ENCODE results near the gene GANC.

DNA sequence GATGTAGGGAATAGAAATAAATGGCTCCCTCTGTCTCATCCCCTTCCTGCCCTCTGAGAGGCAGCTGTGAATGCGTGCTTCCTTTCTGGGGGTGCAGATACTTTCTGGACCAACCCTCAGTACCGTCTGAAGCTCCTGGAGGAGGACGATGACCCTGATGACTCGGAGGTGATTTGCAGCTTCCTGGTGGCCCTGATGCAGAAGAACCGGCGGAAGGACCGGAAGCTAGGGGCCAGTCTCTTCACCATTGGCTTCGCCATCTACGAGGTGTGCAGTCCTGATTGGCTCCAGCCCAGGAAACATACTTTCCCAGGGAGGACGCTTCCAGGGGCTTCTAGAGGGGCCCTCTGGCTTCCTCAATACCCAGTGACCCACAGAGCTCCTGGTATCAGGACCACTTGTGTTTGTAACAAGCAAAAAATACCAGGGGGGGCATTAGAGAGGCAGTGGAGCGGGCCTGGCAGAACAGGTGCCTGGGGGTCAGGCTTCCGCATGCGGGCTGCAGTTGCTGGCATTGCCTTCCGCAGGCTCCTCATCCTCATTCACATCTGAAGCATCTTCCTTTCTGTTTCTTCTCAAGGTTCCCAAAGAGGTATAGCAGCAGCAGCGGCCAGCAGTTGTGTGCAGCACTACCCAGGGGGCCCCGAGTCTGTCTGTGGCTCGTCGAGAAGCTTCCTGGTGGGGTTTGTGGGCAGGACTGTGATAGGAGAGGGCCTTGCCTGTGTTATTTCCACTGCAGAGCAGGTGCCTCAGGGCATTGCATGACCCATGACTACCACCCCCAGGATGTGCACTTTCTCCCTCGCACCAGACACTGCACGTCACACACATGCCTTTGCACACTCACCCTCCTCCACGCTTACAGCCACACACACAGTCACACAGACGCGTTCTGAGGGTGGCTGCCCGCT is 128.8 kb downstream of the GANC start:
- TF ChIP-seq POLR2A (IDR thresholded peaks at IDR 0.05) = no peak
- TF ChIP-seq, protein P1, sequence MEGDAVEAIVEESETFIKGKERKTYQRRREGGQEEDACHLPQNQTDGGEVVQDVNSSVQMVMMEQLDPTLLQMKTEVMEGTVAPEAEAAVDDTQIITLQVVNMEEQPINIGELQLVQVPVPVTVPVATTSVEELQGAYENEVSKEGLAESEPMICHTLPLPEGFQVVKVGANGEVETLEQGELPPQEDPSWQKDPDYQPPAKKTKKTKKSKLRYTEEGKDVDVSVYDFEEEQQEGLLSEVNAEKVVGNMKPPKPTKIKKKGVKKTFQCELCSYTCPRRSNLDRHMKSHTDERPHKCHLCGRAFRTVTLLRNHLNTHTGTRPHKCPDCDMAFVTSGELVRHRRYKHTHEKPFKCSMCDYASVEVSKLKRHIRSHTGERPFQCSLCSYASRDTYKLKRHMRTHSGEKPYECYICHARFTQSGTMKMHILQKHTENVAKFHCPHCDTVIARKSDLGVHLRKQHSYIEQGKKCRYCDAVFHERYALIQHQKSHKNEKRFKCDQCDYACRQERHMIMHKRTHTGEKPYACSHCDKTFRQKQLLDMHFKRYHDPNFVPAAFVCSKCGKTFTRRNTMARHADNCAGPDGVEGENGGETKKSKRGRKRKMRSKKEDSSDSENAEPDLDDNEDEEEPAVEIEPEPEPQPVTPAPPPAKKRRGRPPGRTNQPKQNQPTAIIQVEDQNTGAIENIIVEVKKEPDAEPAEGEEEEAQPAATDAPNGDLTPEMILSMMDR (IDR thresholded peaks at IDR 0.05) = no peak
